GM12891 (cell line): Measurements from ENCODE around the gene CD44.

ENCODE experiments used
- POLR2A ChIP-seq: IDR thresholded peaks from 2 replicates; pipeline ENCODE4 v1.6.1; 2011; ENCODE audit warnings: low read depth, low read length, control low read depth
- POLR2AphosphoS5 ChIP-seq: IDR thresholded peaks from 2 replicates; pipeline ENCODE4 v1.6.1; 2011; ENCODE audit warnings: low read depth, low read length, control low read depth
- TAF1 ChIP-seq: IDR thresholded peaks from 2 replicates; pipeline ENCODE4 v1.6.1; 2011; ENCODE audit warnings: low read depth, low read length, control low read depth

DNA sequence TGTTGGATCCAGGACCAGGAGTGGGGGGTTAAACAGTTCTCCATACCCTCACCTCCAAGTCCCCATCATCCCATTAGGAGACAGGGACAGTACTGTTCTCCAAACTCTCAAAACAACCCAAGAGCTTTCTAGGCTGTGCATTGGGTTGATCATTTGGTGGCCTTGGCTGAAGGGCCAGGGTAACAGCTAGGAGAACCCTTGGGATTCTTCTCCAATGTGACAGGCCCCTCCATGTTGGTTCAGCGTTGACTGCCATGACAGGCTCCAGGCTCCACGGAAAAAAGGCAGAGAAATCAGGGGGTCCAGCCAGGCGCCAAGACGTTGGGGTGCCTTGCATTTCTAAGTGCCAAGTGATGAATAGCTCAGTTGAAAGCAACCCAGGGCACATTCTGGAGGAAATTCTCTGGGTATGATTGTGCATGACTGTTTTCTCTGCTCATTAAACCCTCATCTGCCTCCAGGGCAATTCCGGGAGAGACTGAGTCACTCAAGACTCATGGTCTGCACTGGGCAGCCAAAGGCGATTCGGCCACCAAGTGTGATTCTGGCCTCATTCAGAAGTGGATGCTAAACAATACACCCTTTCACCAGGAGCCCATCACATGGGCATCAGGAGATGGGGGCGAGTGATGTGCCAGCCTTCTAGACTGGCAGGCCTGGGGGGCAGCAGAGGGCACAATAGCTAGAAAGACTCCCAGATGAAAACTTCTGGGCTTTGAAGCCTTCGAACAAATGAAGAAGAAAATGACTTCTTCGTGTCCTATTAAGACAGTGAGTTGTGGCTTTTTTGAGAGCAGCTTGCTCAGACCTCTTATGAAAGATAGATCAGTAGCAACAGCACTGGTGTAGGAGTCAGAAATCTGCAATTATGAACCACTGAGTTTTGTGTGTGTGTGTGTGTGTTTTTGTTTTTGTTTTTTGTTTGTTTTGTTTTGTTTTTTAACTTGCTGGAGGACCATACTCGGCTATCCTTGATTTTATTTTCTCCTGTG, 27.7 kb downstream of the CD44 start:
- TF ChIP-seq POLR2A: peak; percentile 11; the same call in 1 of the 2 replicates
- 0 out of 2 replicates have a peak, but pooled peaks have one; percentile 38 for TF ChIP-seq POLR2AphosphoS5
- TF ChIP-seq TAF1: no peak
